HuH-7.5 (cell line): ENCODE data around the gene SLX4IP.

Source experiments
- DNase-seq: peaks from one replicate; pipeline ENCODE4 v3.0.0; 2011; ENCODE audit warnings: low spot score

The SLX4IP gene

GRCh38 chr20:10635476-10636208 is 200.5 kb downstream of the SLX4IP start:
- DNase-seq = no peak

GRCh38 chr20:10636326-10636818 is 201.3 kb downstream of the SLX4IP start:
- no peak for DNase-seq

- DNase-seq = no peak
Observed at GRCh38 chr20:10637031-10637559, 202.0 kb downstream of the SLX4IP start.

- DNase-seq = no peak
Observed at GRCh38 chr20:10637563-10637962, 202.5 kb downstream of the SLX4IP start.

GRCh38 chr20:10639077-10639736 is 204.1 kb downstream of the SLX4IP start:
- DNase-seq = no peak

GRCh38 chr20:10639737-10640556 is 204.8 kb downstream of the SLX4IP start:
- DNase-seq = no peak

GRCh38 chr20:10640897-10641296 is 205.8 kb downstream of the SLX4IP start:
- DNase-seq = no peak

- no peak for DNase-seq
Observed at GRCh38 chr20:10641467-10641866, 206.4 kb downstream of the SLX4IP start.

GRCh38 chr20:10641893-10642292 is 206.8 kb downstream of the SLX4IP start:
- no peak for DNase-seq

GRCh38 chr20:10642856-10643559 is 207.9 kb downstream of the SLX4IP start:
- DNase-seq = no peak

- no peak for DNase-seq
Observed at GRCh38 chr20:10643560-10643873, 208.4 kb downstream of the SLX4IP start.

- DNase-seq = no peak
Observed at GRCh38 chr20:10644458-10645204, 209.5 kb downstream of the SLX4IP start.

- DNase-seq = no peak
Observed at GRCh38 chr20:10645205-10645570, 210.1 kb downstream of the SLX4IP start.

- DNase-seq = no peak
Observed at GRCh38 chr20:10646006-10646405, 210.9 kb downstream of the SLX4IP start.

- no peak for DNase-seq
Observed at GRCh38 chr20:10646886-10647420, 211.8 kb downstream of the SLX4IP start.

- DNase-seq = no peak
Observed at GRCh38 chr20:10647471-10647870, 212.4 kb downstream of the SLX4IP start.

- DNase-seq = no peak
Observed at GRCh38 chr20:10647909-10648308, 212.8 kb downstream of the SLX4IP start.

GRCh38 chr20:10648651-10649050 is 213.5 kb downstream of the SLX4IP start:
- no peak for DNase-seq

GRCh38 chr20:10649080-10649796 is 214.1 kb downstream of the SLX4IP start:
- no peak for DNase-seq

GRCh38 chr20:10649797-10650160 is 214.7 kb downstream of the SLX4IP start:
- no peak for DNase-seq
